Measurements from ENCODE around the gene PROM1.

PROM1 gene

GRCh38 chr4:15988222-15988621, 95.6 kb downstream of the PROM1 start:
- DNase-seq (ENCODE audit: low read depth), result no peak

- no peak for DNase-seq (ENCODE audit: low read depth)
Measured at GRCh38 chr4:15986907-15987306, 96.9 kb downstream of the PROM1 start.

GRCh38 chr4:15983610-15984009, 100.2 kb downstream of the PROM1 start:
- no peak for DNase-seq (ENCODE audit: low read depth)

- DNase-seq (ENCODE audit: low read depth), result no peak
Measured at GRCh38 chr4:15982842-15983524, 100.8 kb downstream of the PROM1 start.

GRCh38 chr4:15976456-15977447, 107.1 kb downstream of the PROM1 start:
- no peak for DNase-seq (ENCODE audit: low read depth)

GRCh38 chr4:15971068-15971801, 112.6 kb downstream of the PROM1 start:
- no peak for DNase-seq (ENCODE audit: low read depth)

- DNase-seq (ENCODE audit: low read depth), result no peak
Measured at GRCh38 chr4:15968551-15969300, 115.1 kb downstream of the PROM1 start.

- DNase-seq (ENCODE audit: low read depth), result no peak
Measured at GRCh38 chr4:15965325-15965724, 118.5 kb downstream of the PROM1 start.

- no peak for DNase-seq (ENCODE audit: low read depth)
Measured at GRCh38 chr4:15964159-15964558, 119.7 kb downstream of the PROM1 start.

- DNase-seq (ENCODE audit: low read depth), result no peak
Measured at GRCh38 chr4:15963576-15963975, 120.2 kb downstream of the PROM1 start.

- DNase-seq (ENCODE audit: low read depth), result peak; percentile 45
Measured at GRCh38 chr4:15963001-15963451, 120.8 kb downstream of the PROM1 start, which contains the start of gene FGFBP2. FGFBP2 (minus strand) TSS chr4:15963175; CDS start chr4:15963129, 46 bp downstream.

- DNase-seq (ENCODE audit: low read depth), result no peak
Measured at GRCh38 chr4:15961781-15962510, 121.9 kb downstream of the PROM1 start.

GRCh38 chr4:15958562-15958961, 125.3 kb downstream of the PROM1 start:
- no peak for DNase-seq (ENCODE audit: low read depth)

GRCh38 chr4:15956179-15956850, 127.5 kb downstream of the PROM1 start:
- peak; percentile 57 for DNase-seq (ENCODE audit: low read depth)

- DNase-seq (ENCODE audit: low read depth), result no peak
Measured at GRCh38 chr4:15955670-15956069, 128.2 kb downstream of the PROM1 start.

GRCh38 chr4:15953625-15954024, 130.2 kb downstream of the PROM1 start:
- DNase-seq (ENCODE audit: low read depth), result no peak

- DNase-seq (ENCODE audit: low read depth), result no peak
Measured at GRCh38 chr4:15951781-15952180, 132.0 kb downstream of the PROM1 start.

- DNase-seq (ENCODE audit: low read depth), result no peak
Measured at GRCh38 chr4:15948826-15949225, 135.0 kb downstream of the PROM1 start.

- DNase-seq (ENCODE audit: low read depth), result no peak
Measured at GRCh38 chr4:15947684-15948083, 136.1 kb downstream of the PROM1 start.

GRCh38 chr4:15945516-15945915, 138.3 kb downstream of the PROM1 start:
- no peak for DNase-seq (ENCODE audit: low read depth)
